Measurements from ENCODE around the gene ZC3HAV1L. TPM values are rescaled to one million over a fixed set of nuclear protein-coding genes. Genes with fewer than 3 reads are reported as not detected.
"Not testable (repeated sequence)": the region's sequence is repeated elsewhere in the genome, so short reads cannot be mapped to it uniquely, and the experiment has no call there.

Gene ZC3HAV1L
- total RNA-seq, 1 donor from 2014 or later = 16.1 TPM

- no peak for DNase-seq (ENCODE audit: low read depth in 2 of 2)
These were observed 13.6 kb downstream of the ZC3HAV1L start for GRCh38 chr7:139022286-139022685.

GRCh38 chr7:139018910-139019309, 16.9 kb downstream of the ZC3HAV1L start:
- no peak for DNase-seq (ENCODE audit: low read depth in 2 of 2)

GRCh38 chr7:139016931-139017511, 18.8 kb downstream of the ZC3HAV1L start:
- peak; percentile 77 for DNase-seq (ENCODE audit: low read depth in 2 of 2)

GRCh38 chr7:139011373-139011772, 24.5 kb downstream of the ZC3HAV1L start:
- DNase-seq (ENCODE audit: low read depth in 2 of 2) = no peak

- DNase-seq (ENCODE audit: low read depth in 2 of 2) = no peak
These were observed 31.3 kb downstream of the ZC3HAV1L start for GRCh38 chr7:139004321-139005090.

GRCh38 chr7:138999414-138999813, 36.4 kb downstream of the ZC3HAV1L start:
- no peak for DNase-seq (ENCODE audit: low read depth in 2 of 2)

- DNase-seq (ENCODE audit: low read depth in 2 of 2) = no peak
These were observed 43.8 kb downstream of the ZC3HAV1L start for GRCh38 chr7:138992052-138992531.

GRCh38 chr7:138987686-138988085, 48.2 kb downstream of the ZC3HAV1L start:
- DNase-seq (ENCODE audit: low read depth in 2 of 2) = no peak

- peak in 1 of 2 donors; percentile 64 for DNase-seq (ENCODE audit: low read depth in 2 of 2)
These were observed 53.6 kb downstream of the ZC3HAV1L start for GRCh38 chr7:138982204-138982623.

GRCh38 chr7:138981332-138982203, 54.3 kb downstream of the ZC3HAV1L start, which contains the start of gene KIAA1549:
Gene KIAA1549, minus strand, starts transcription at chr7:138981389. Its CDS starts 120 bp downstream, at chr7:138981269.
- DNase-seq (ENCODE audit: low read depth in 2 of 2) = peak; percentile 73 to 86

GRCh38 chr7:138980563-138981291, 55.1 kb downstream of the ZC3HAV1L start:
- peak in 1 of 2 donors; percentile 36 for DNase-seq (ENCODE audit: low read depth in 2 of 2)

- DNase-seq (ENCODE audit: low read depth in 2 of 2) = no peak
These were observed 55.8 kb downstream of the ZC3HAV1L start for GRCh38 chr7:138979988-138980562.

- peak in 1 of 2 donors; percentile 39 for DNase-seq (ENCODE audit: low read depth in 2 of 2)
These were observed 56.4 kb downstream of the ZC3HAV1L start for GRCh38 chr7:138979226-138979979.

- no peak for DNase-seq (ENCODE audit: low read depth in 2 of 2)
These were observed 57.2 kb downstream of the ZC3HAV1L start for GRCh38 chr7:138978541-138979184.

GRCh38 chr7:138976161-138976560, 59.7 kb downstream of the ZC3HAV1L start:
- not testable (repeated sequence) for DNase-seq (ENCODE audit: low read depth in 2 of 2)
